ENCODE measurements around the gene MINDY4. TPM values are rescaled to one million over a fixed set of nuclear protein-coding genes. Genes with fewer than 3 reads are reported as not detected.

Gene MINDY4
- total and polyA plus RNA-seq, 2 of the 4 experiments (the other 2 are of a cell fraction), result 1.8 to 3.6 TPM

GRCh38 chr7:30740417-30741181, 30.6 kb upstream of the MINDY4 start (continued):
- no peak for TF ChIP-seq NFE2L2 (IDR thresholded peaks at IDR 0.05; ENCODE audit: low read depth, low read length)

DNA sequence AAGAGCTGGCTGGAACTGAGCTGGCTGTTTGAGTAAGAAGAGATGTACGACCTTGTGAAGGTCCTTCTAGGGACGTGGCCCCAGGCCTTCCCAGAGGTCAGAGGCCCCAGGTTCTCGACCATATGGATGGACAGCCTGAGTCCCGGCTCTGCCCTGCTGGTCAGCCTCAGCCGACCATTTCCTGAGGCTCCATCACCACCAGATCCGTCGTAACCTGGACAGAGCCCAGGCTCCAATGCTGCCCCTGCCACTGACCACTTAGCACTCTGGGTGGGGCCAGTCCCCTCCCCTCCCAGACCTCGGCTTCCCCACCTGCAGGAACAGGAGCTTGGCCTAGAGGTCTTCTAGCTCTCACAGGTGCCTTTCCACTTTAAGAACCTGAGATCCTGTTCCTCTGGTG, 29.9 kb upstream of the MINDY4 start:
- peaks cover 6% of the 10 kb centered on the region for H3K27me3 ChIP-seq (ENCODE audit: control insufficient read depth, insufficient read depth, low read length)
- no peak overlapping the region for H2AK5ac ChIP-seq (ENCODE audit: low read depth, low read length)
- no peaks in the 10 kb centered on the region for H3K36me3 ChIP-seq (ENCODE audit: control insufficient read depth, insufficient read depth, low read length)
- dilution Hi-C loops (cut with HindIII; ENCODE audit: low sequenced_read_pairs, unreplicated experiment) (no loop called here), in situ Hi-C loops (cut with MboI; ENCODE audit: low sequenced_read_pairs) (no loop called here), intact Hi-C loops (cut with micrococcal nuclease) (loop anchor here (2.0 to 5.0 kb wide), 4 partner anchors 114 to 241 kb away; no protein-coding TSS in a partner anchor)
- 90% methylated on average over 5 of the region's 8 CpGs; no CpG with 5 or more reads in 1 of the 2 experiments for WGBS, 2 experiments (ENCODE audit: extremely low coverage in 2 of 2, insufficient read length in 1 of 2)
- ATAC-seq (ENCODE audit: low read depth) (no peak), DNase-seq (no peak)
- no peak overlapping the region for H2BK120ac ChIP-seq (ENCODE audit: low read depth, low read length)
- H2AFZ ChIP-seq (replicated peaks; ENCODE audit: low read length, poor library complexity), result no peak overlapping the region
- no peak overlapping the region for H2BK15ac ChIP-seq (ENCODE audit: low read depth, low read length)
- H2BK5ac ChIP-seq (ENCODE audit: low read depth, low read length, poor library complexity, severe bottlenecking), result no peak overlapping the region
- no peak overlapping the region for H4K8ac ChIP-seq (ENCODE audit: low read depth in 2 of 2, low read length in 2 of 2)
- H3K9me1 ChIP-seq (ENCODE audit: insufficient read depth, low read length), result no peaks in the 10 kb centered on the region
- no peak overlapping the region for H2BK20ac ChIP-seq (ENCODE audit: low read depth, low read length)
- BruUV-seq (replicated peaks), result no TSS peak
- H3K56ac ChIP-seq (ENCODE audit: extremely low read depth, insufficient read depth, low read length), result no peak overlapping the region
- no peaks in the 10 kb centered on the region for H3K4me1 ChIP-seq (ENCODE audit: control insufficient read depth, insufficient read depth, low read length)
- H4K91ac ChIP-seq (ENCODE audit: insufficient read depth, low read depth, low read length), result no peak overlapping the region
- no peak overlapping the region for H2AK9ac ChIP-seq (replicated peaks; ENCODE audit: low read depth, low read length, poor library complexity)
- ChIA-PET CTCF (interaction anchor here (1.4 kb wide), 1 partner anchor 10 kb away, joined by 5 read pairs; the partner anchor contains the start of gene INMT), POLR2A (ENCODE audit: unreplicated experiment) (no interaction called here)
- H4K20me1 ChIP-seq (ENCODE audit: insufficient read depth, low read length), result no peaks in the 10 kb centered on the region
- H3K4me2 ChIP-seq (ENCODE audit: low read depth, low read length), result no peak overlapping the region
- no peak overlapping the region for H3K18ac ChIP-seq (ENCODE audit: low read depth, low read length)
- H4K5ac ChIP-seq (ENCODE audit: low read depth, low read length), result no peak overlapping the region
- no peak overlapping the region for H3K14ac ChIP-seq (replicated peaks; ENCODE audit: low read depth, low read length)
- no peak overlapping the region for H3K9ac ChIP-seq (ENCODE audit: low read depth, low read length)
- no peak overlapping the region for H3K23ac ChIP-seq (ENCODE audit: low read depth, low read length)
- H3K27ac ChIP-seq (ENCODE audit: insufficient read depth, low read length), result no peak overlapping the region
- H3K79me1 ChIP-seq (ENCODE audit: low read depth in 1 of 2, low read length in 2 of 2), result no peaks in the 10 kb centered on the region
- TF ChIP-seq USF2 (IDR thresholded peaks at IDR 0.05; ENCODE audit: low read depth, low read length), result no peak
- TF ChIP-seq CHD1 (IDR thresholded peaks at IDR 0.05; ENCODE audit: low read depth, low read length), result no peak
- TF ChIP-seq ELK1 (IDR thresholded peaks at IDR 0.05; ENCODE audit: borderline replicate concordance, low read depth, low read length), result no peak
- TF ChIP-seq BHLHE40 (IDR thresholded peaks at IDR 0.05; ENCODE audit: low read depth, low read length), result no peak
- H3K9me3 ChIP-seq (ENCODE audit: control insufficient read depth, insufficient read depth, low read length), result no peaks in the 10 kb centered on the region
- no peak overlapping the region for H3K4me3 ChIP-seq (ENCODE audit: insufficient read depth, low read depth, low read length)
- H3K4ac ChIP-seq (ENCODE audit: low read depth, low read length), result no peak overlapping the region

All from IMR-90 (cell line).